HepG2 (cell line): Measurements from ENCODE around the gene PPDPF. TPM values are rescaled to one million over a fixed set of nuclear protein-coding genes. Genes with fewer than 3 reads are reported as not detected.
A peak's percentile ranks its signal among the peaks of the same experiment; 100 is the strongest.

Experiments
- GABPA ChIP-seq, 2 experiments: IDR thresholded peaks; 2 replicates each; pipeline ENCODE4 v1.6.1; 2011 to 2016; ENCODE audit warnings: low read depth in 2 of 2, low read length in 1 of 2, missing biosample characterization in 1 of 2, missing genetic modification characterization in 1 of 2
- MAFK ChIP-seq, 2 experiments: IDR thresholded peaks in 1 of 2; conservative IDR thresholded peaks in 1 of 2; 2 replicates each; pipeline ENCODE4 v1.6.1; 2011; ENCODE audit warnings: improper control_type of control experiment in 2 of 2, low read length in 2 of 2
- MTA3 ChIP-seq: sonication (generic); formaldehyde crosslinking; IDR thresholded peaks from 2 replicates; pipeline ENCODE4 v1.4.0; 2020; ENCODE audit warnings: missing genetic modification reagents
- PHF21A ChIP-seq: sonication (generic); formaldehyde crosslinking; IDR thresholded peaks from 2 replicates; pipeline ENCODE4 v1.5.0; 2020; ENCODE audit warnings: mild to moderate bottlenecking, missing genetic modification reagents
- RARA ChIP-seq: IDR thresholded peaks from 2 replicates; pipeline ENCODE4 v1.6.1; 2016; ENCODE audit warnings: missing genetic modification reagents, missing compliant biosample characterization
- RXRB ChIP-seq: IDR thresholded peaks from 2 replicates; pipeline ENCODE4 v1.6.1; 2016; ENCODE audit warnings: borderline replicate concordance, missing genetic modification reagents, missing compliant biosample characterization
- SAFB2 ChIP-seq: sonication (generic); formaldehyde crosslinking; IDR thresholded peaks from 2 replicates; pipeline ENCODE4 v1.5.1; 2020; ENCODE audit warnings: missing genetic modification reagents, low read depth, mild to moderate bottlenecking, borderline replicate concordance
- SOX6 ChIP-seq, 2 experiments: fragments of 450-650 bp in 1 of 2; sonication (generic) in 1 of 2; formaldehyde crosslinking in 1 of 2; IDR thresholded peaks; 2 replicates each; pipeline versions ENCODE4 v1.4.0 to v1.6.1; 2017 to 2020; ENCODE audit warnings: antibody characterized with exemption in 1 of 2, mild to moderate bottlenecking in 1 of 2, missing genetic modification reagents in 1 of 2
- SRSF4 ChIP-seq: fragments of 200-400 bp; formaldehyde crosslinking; IDR thresholded peaks from one replicate; pipeline ENCODE4 v1.6.1; 2018; ENCODE audit warnings: mild to moderate bottlenecking, low read depth, low read length, moderate library complexity; ENCODE audit not compliant: poor library complexity, severe bottlenecking
- ZKSCAN1 ChIP-seq: fragments of 150-350 bp; IDR thresholded peaks from 2 replicates; pipeline ENCODE4 v1.6.1; 2014; ENCODE audit warnings: low read length
- ZNF10 ChIP-seq: sonication (generic); formaldehyde crosslinking; IDR thresholded peaks from 2 replicates; pipeline ENCODE4 v1.4.0; 2020; ENCODE audit warnings: mild to moderate bottlenecking, low read depth, missing genetic modification reagents, borderline replicate concordance
- ZNF33B ChIP-seq: sonication (generic); formaldehyde crosslinking; IDR thresholded peaks from 2 replicates; pipeline ENCODE4 v1.5.1; 2020; ENCODE audit warnings: mild to moderate bottlenecking, missing genetic modification reagents
- ZNF556 ChIP-seq: sonication (generic); formaldehyde crosslinking; IDR thresholded peaks from 2 replicates; pipeline ENCODE4 v1.4.0; 2020; ENCODE audit warnings: mild to moderate bottlenecking, missing genetic modification reagents, borderline replicate concordance
- ZNF761 ChIP-seq: sonication (generic); formaldehyde crosslinking; conservative IDR thresholded peaks from 2 replicates; pipeline ENCODE4 v1.4.0; 2020; ENCODE audit warnings: mild to moderate bottlenecking, missing genetic modification reagents
- ZNF768 ChIP-seq: sonication (generic); formaldehyde crosslinking; IDR thresholded peaks from 2 replicates; pipeline ENCODE4 v1.4.0; 2020; ENCODE audit warnings: missing genetic modification reagents
- ZNF850 ChIP-seq: sonication (generic); formaldehyde crosslinking; conservative IDR thresholded peaks from 2 replicates; pipeline ENCODE4 v1.9.0; 2021; ENCODE audit warnings: mild to moderate bottlenecking, missing genetic modification reagents
- polyA plus RNA-seq, 8 experiments: library from polyadenylated mRNA; depleted of rRNA in 3 of 8; stranded (reverse) in 7 of 8; unstranded in 1 of 8; fragments of >200 nt; fragmentation: Illumina TruSeq in 4 of 8; extraction: Trizol in 4 of 8; gene quantifications; 2 replicates each; pipeline versions ENCODE4 v1.2.1 to v1.2.3, GENCODE V29; 2011 to 2016; ENCODE audit warnings: low read depth in 4 of 8, missing spikeins in 1 of 8, mixed read lengths in 1 of 8; ENCODE audit not compliant: insufficient read depth in 1 of 8
- total RNA-seq, 5 experiments: library from RNA; depleted of rRNA; stranded (reverse); fragments of >200 nt; fragmentation: Illumina TruSeq; extraction: Trizol; gene quantifications; 2 replicates each; pipeline ENCODE4 v1.2.3, GENCODE V29; 2016; ENCODE audit warnings: low read depth in 1 of 5
- TF ChIP-seq, protein P1 (sequence below): sonication (generic); formaldehyde crosslinking; IDR thresholded peaks from 2 replicates; pipeline ENCODE4 v1.4.0; 2020; ENCODE audit warnings: missing genetic modification reagents
- TF ChIP-seq, protein P2 (sequence below): sonication (generic); formaldehyde crosslinking; IDR thresholded peaks from 2 replicates; pipeline ENCODE4 v1.9.0; 2021; ENCODE audit warnings: missing genetic modification reagents, borderline replicate concordance
- TF ChIP-seq, protein P3 (sequence below): sonication (generic); formaldehyde crosslinking; IDR thresholded peaks from 2 replicates; pipeline ENCODE4 v1.5.1; 2020; ENCODE audit warnings: missing genetic modification reagents, mild to moderate bottlenecking, borderline replicate concordance
- TF ChIP-seq, protein P4 (sequence below): IDR thresholded peaks from 2 replicates; pipeline ENCODE4 v1.6.1; 2016; ENCODE audit warnings: missing compliant biosample characterization, missing genetic modification reagents, borderline replicate concordance

PPDPF gene
- total and polyA plus RNA-seq, 2 of the 13 experiments (the other 11 are each of a cell fraction or from before 2014, with no cell fraction given), result 1.8 to 7.0 TPM

DNA sequence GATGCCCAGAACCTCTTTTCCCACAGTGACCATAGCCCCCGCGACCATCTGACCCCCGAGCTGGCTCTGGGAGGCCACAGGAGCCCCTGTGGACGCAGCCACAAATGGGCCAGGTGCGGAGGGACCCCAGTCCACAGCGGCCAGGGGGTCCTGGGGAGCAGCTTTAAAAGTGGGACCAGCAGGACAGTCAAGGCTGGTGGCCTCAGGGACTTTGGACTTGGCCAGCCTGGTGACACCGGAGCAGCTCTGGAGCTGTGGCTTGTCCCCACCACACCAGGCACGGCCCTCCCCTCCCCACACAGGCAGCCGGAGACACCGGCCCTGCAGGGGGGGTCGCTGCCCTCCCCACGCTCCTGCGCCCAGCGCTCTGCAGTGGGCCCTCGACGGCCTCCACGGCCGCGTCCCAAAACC lies 36.9 kb downstream of the PPDPF start (continued):
- TF ChIP-seq SRSF4, result no peak
- TF ChIP-seq ZNF768 (CRISPR knock-in tag), result no peak
- TF ChIP-seq ZNF33B (CRISPR knock-in tag), result no peak
- TF ChIP-seq ZNF761 (CRISPR knock-in tag), result no peak; the same call in 1 of the 2 replicates
- TF ChIP-seq, protein P1, sequence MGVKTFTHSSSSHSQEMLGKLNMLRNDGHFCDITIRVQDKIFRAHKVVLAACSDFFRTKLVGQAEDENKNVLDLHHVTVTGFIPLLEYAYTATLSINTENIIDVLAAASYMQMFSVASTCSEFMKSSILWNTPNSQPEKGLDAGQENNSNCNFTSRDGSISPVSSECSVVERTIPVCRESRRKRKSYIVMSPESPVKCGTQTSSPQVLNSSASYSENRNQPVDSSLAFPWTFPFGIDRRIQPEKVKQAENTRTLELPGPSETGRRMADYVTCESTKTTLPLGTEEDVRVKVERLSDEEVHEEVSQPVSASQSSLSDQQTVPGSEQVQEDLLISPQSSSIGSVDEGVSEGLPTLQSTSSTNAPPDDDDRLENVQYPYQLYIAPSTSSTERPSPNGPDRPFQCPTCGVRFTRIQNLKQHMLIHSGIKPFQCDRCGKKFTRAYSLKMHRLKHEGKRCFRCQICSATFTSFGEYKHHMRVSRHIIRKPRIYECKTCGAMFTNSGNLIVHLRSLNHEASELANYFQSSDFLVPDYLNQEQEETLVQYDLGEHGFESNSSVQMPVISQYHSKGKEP (CRISPR knock-in tag), result no peak
- TF ChIP-seq RXRB (CRISPR knock-in tag), result 0 out of 2 replicates have a peak, but pooled peaks have one; percentile 17
- no peak for TF ChIP-seq SOX6 (IDR thresholded peaks at IDR 0.05)
- 0 out of 2 replicates have a peak, but pooled peaks have one; percentile 3 for TF ChIP-seq SOX6 (CRISPR knock-in tag; IDR thresholded peaks at IDR 0.05)
- TF ChIP-seq, protein P2, sequence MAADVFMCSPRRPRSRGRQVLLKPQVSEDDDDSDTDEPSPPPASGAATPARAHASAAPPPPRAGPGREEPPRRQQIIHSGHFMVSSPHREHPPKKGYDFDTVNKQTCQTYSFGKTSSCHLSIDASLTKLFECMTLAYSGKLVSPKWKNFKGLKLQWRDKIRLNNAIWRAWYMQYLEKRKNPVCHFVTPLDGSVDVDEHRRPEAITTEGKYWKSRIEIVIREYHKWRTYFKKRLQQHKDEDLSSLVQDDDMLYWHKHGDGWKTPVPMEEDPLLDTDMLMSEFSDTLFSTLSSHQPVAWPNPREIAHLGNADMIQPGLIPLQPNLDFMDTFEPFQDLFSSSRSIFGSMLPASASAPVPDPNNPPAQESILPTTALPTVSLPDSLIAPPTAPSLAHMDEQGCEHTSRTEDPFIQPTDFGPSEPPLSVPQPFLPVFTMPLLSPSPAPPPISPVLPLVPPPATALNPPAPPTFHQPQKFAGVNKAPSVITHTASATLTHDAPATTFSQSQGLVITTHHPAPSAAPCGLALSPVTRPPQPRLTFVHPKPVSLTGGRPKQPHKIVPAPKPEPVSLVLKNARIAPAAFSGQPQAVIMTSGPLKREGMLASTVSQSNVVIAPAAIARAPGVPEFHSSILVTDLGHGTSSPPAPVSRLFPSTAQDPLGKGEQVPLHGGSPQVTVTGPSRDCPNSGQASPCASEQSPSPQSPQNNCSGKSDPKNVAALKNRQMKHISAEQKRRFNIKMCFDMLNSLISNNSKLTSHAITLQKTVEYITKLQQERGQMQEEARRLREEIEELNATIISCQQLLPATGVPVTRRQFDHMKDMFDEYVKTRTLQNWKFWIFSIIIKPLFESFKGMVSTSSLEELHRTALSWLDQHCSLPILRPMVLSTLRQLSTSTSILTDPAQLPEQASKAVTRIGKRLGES (CRISPR knock-in tag), result no peak
- TF ChIP-seq ZNF10 (CRISPR knock-in tag), result no peak
- no peak for TF ChIP-seq MTA3 (CRISPR knock-in tag)
- no peak for TF ChIP-seq MAFK (conservative IDR thresholded peaks at IDR 0.05 in 1 of 2, IDR thresholded peaks at IDR 0.05 in 1 of 2; ENCODE audit: low read length in 2 of 2)
- no peak for TF ChIP-seq GABPA (IDR thresholded peaks at IDR 0.05; ENCODE audit: low read depth, low read length)
- no peak for TF ChIP-seq GABPA (CRISPR knock-in tag; IDR thresholded peaks at IDR 0.05; ENCODE audit: low read depth)
- TF ChIP-seq SAFB2 (CRISPR knock-in tag), result no peak
- TF ChIP-seq ZNF556 (CRISPR knock-in tag), result peak; percentile 57; the same call in 1 of the 2 replicates
- TF ChIP-seq, protein P3, sequence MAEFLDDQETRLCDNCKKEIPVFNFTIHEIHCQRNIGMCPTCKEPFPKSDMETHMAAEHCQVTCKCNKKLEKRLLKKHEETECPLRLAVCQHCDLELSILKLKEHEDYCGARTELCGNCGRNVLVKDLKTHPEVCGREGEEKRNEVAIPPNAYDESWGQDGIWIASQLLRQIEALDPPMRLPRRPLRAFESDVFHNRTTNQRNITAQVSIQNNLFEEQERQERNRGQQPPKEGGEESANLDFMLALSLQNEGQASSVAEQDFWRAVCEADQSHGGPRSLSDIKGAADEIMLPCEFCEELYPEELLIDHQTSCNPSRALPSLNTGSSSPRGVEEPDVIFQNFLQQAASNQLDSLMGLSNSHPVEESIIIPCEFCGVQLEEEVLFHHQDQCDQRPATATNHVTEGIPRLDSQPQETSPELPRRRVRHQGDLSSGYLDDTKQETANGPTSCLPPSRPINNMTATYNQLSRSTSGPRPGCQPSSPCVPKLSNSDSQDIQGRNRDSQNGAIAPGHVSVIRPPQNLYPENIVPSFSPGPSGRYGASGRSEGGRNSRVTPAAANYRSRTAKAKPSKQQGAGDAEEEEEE (CRISPR knock-in tag), result no peak
- TF ChIP-seq, protein P4, sequence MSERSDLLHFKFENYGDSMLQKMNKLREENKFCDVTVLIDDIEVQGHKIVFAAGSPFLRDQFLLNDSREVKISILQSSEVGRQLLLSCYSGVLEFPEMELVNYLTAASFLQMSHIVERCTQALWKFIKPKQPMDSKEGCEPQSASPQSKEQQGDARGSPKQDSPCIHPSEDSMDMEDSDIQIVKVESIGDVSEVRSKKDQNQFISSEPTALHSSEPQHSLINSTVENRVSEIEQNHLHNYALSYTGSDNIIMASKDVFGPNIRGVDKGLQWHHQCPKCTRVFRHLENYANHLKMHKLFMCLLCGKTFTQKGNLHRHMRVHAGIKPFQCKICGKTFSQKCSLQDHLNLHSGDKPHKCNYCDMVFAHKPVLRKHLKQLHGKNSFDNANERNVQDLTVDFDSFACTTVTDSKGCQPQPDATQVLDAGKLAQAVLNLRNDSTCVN (CRISPR knock-in tag), result no peak
- no peak for TF ChIP-seq ZKSCAN1
- no peak for TF ChIP-seq PHF21A (CRISPR knock-in tag)
- no peak for TF ChIP-seq ZNF850 (CRISPR knock-in tag)
- 0 out of 2 replicates have a peak, but pooled peaks have one; percentile 31 for TF ChIP-seq RARA (CRISPR knock-in tag)
